Cardiac fibroblast (primary cell): ENCODE measurements around the gene KLHL30.
"Not testable (repeated sequence)": the region's sequence is repeated elsewhere in the genome, so short reads cannot be mapped to it uniquely, and the experiment has no call there.

ENCODE experiments used
- DNase-seq, 2 donors: peaks; one replicate each; pipeline versions ENCODE4 v3.0.0 to v3.0.0-alpha.2; 2010; ENCODE audit warnings: low read depth in 2 of 2
- H3K4me3 ChIP-seq, 2 donors: replicated peaks in 1 of 2; 1 replicate in 1 of 2; 2 replicates in 1 of 2; pipeline ENCODE4 v1.5.1; 2011; ENCODE audit warnings: low read depth in 2 of 2, low read length in 2 of 2, mild to moderate bottlenecking in 2 of 2, moderate library complexity in 1 of 2
- CTCF ChIP-seq: IDR thresholded peaks from one replicate; pipeline ENCODE4 v1.5.1; 2011; ENCODE audit warnings: low read depth, mild to moderate bottlenecking, low read length, inconsistent platforms

KLHL30 gene

GRCh38 chr2:238114851-238115660 lies 23.4 kb upstream of the KLHL30 start:
- DNase-seq: no peak
- no peak for TF ChIP-seq CTCF
- no peak overlapping the region for H3K4me3 ChIP-seq

GRCh38 chr2:238115709-238116108 lies 22.8 kb upstream of the KLHL30 start:
- H3K4me3 ChIP-seq, DNase-seq: not testable (repeated sequence)

- TF ChIP-seq CTCF: no peak
- DNase-seq: no peak
- no peak overlapping the region for H3K4me3 ChIP-seq
These were observed 21.9 kb upstream of the KLHL30 start for GRCh38 chr2:238116298-238117198.

DNA sequence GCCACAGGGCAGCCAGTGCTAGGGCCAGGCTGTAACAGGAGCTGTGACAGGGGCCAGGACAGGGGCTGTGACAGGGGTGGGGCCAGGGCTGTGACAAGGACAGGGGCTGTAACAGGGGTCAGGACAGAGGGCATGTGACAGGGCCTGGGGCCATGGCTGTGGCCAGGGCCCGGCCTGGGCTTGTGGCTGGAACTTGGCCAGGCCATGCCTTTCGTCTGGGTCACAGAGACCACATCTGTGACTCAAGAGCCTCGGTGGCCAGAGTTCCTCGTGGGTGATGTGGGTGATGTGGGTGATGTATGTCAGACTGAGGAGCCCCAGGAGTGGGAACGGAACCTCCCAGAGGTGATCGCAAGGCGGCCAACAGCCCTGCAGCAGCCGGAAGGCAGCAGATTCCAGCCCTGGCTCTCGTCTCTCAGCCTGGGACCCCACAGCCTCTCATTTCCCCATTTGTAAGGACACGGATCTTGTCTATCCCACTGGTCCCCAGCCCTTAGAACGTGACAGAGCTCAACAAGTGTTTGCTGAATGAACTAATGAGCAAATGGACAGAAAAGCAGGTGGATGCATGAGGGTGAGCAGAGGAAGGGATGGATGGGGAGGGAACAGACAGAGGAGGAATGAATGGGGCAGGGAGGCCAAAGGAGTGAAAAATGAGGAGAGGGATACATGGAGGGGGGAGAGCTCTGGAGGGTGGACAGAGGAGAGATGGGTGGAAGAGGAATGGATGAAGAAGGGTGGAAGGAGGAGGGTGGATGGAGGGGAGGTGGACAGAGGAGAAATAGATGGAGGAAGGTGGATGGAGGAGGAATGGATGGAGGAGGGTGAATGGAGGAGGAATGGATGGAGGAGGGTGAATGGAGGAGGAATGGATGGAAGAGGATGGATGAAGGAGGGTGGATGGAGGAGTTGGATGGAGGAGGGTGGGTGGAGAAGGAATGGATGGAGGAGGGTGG lies 21.0 kb upstream of the KLHL30 start:
- TF ChIP-seq CTCF: no peak
- DNase-seq: peak in 1 of 2 donors; percentile 21

GRCh38 chr2:238119756-238120462 lies 18.6 kb upstream of the KLHL30 start:
- TF ChIP-seq CTCF: no peak
- H3K4me3 ChIP-seq: no peak overlapping the region
- no peak for DNase-seq

More for the DNA sequence above, 21.0 kb upstream of the KLHL30 start:
- no peak overlapping the region for H3K4me3 ChIP-seq

GRCh38 chr2:238120463-238121298 lies 17.8 kb upstream of the KLHL30 start:
- H3K4me3 ChIP-seq: no peak overlapping the region
- peak; percentile 30 to 41 for DNase-seq
- peak; percentile 15 for TF ChIP-seq CTCF
